ENCODE results near the gene ZBTB43. TPM values are rescaled to one million over a fixed set of nuclear protein-coding genes. Genes with fewer than 3 reads are reported as not detected.
"Not testable (repeated sequence)": the region's sequence is repeated elsewhere in the genome, so short reads cannot be mapped to it uniquely, and the experiment has no call there.

The ZBTB43 gene
- total RNA-seq, 2 experiments from 2014 or later: 21.5 to 21.6 TPM

DNA sequence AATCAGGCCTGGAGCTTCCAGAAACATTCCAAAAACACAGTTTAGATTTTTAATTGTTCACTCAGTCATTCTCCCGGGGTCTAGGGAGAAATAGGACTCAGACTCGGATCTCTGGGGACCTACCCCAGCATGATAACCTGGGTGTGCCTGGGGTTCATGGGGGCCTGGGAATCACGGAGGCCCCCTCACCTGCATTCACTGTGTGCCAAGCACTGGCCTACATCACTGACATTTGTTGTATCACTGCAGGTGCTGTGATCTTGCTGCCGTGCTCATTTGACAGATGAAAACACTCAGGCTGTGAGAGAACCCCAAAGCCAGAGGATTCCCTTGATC lies 22.8 kb upstream of the ZBTB43 start:
- peaks cover 34% of the 10 kb centered on the region for H3K27me3 Mint-ChIP-seq
- no peak overlapping the region for H3K4me3 Mint-ChIP-seq
- H3K9me3 Mint-ChIP-seq: no peaks in the 10 kb centered on the region
- H3K36me3 Mint-ChIP-seq: no peaks in the 10 kb centered on the region
- no peak for DNase-seq
- H3K4me1 Mint-ChIP-seq: no peaks in the 10 kb centered on the region
- H3K27ac Mint-ChIP-seq: no peak overlapping the region

DNA sequence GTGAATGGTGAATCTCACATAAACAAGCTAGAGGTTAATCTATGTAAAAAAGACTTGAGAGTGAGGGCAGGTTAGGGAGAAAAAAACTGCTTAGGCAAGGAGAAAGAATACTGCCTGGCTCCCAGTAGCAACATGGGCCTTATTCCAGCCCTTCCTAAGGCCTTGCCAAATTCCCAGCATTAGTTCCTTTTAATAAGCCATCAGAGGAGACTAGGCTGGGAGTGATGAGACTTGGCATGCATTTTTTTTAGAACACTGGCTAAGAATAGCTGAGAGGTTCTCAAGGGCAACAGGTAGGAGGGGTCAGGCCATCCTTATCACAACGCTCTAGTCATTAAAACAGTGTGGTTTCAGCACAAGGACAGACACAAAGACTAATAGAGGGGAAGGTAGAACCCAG lies 20.9 kb upstream of the ZBTB43 start:
- no peak for DNase-seq
- H3K4me3 Mint-ChIP-seq: no peak overlapping the region
- no peaks in the 10 kb centered on the region for H3K4me1 Mint-ChIP-seq
- H3K27ac Mint-ChIP-seq: no peak overlapping the region
- H3K27me3 Mint-ChIP-seq: peaks cover 35% of the 10 kb centered on the region
- no peaks in the 10 kb centered on the region for H3K36me3 Mint-ChIP-seq
- no peaks in the 10 kb centered on the region for H3K9me3 Mint-ChIP-seq

DNA sequence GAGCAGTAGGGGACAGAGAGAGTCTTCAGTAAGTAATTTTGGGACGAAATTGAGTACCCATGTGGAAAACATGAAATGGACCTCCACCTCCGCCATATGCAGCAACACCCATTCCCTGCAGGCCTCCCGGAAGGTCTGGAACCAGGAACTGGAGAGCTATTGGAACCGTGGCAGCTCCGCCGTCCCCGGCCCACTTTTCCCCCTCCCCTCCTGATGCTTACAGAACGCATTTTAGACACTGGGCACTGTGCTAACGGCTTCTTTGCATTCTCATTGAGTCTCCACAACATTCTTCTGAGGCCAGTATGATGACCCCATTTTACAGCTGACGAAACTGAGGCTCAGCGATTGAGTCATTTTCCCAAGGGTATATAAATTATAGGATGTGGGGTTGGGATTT lies 20.4 kb upstream of the ZBTB43 start:
- Mint-ChIP-seq H3K4me1 (no peaks in the 10 kb centered on the region), H3K9me3 (no peaks in the 10 kb centered on the region), H3K36me3 (no peaks in the 10 kb centered on the region), H3K27me3 (peaks cover 36% of the 10 kb centered on the region), H3K27ac (no peak overlapping the region), H3K4me3 (no peak overlapping the region)
- no peak for DNase-seq

DNA sequence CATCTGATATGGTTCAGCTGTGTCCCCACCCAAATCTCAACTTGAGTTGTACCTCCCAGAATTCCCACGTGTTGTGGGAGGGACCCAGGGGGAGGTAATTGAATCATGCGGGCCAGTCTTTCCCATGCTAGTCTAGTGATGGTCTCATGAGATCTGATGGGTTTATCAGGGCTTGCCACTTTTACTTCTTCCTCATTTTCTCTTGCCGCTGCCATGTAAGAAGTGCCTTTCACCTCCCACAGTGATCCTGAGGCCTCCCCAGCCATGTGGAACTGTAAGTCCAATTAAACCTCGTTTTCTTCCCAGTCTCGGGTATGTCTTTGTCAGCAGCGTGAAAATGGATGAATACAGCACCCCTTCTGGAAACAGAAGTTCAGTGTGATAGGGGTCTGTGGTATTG lies 20.0 kb upstream of the ZBTB43 start:
- H3K27ac Mint-ChIP-seq, H3K36me3 Mint-ChIP-seq, H3K4me3 Mint-ChIP-seq, DNase-seq, H3K9me3 Mint-ChIP-seq, H3K4me1 Mint-ChIP-seq: not testable (repeated sequence)
- peaks cover 37% of the 10 kb centered on the region for H3K27me3 Mint-ChIP-seq

DNA sequence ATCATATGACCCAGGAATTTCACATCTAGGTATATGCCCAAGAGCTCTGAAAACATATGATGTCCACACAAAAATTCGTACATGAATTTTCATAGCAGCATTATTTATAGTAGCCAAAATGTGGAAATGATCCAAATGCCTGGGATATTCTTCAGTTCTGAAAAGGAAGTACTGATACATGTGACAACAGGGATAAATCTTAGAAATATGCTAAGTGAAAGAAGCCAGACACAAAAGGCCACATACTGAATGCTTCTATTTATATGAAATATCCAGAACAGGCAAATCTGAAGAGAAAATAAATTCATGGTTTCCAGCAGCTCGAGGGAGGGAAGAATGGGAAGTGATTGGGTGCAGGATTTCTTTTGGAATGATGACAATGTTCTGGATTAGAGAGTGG lies 16.8 kb upstream of the ZBTB43 start:
- Mint-ChIP-seq H3K36me3 (no peaks in the 10 kb centered on the region), H3K4me1 (no peaks in the 10 kb centered on the region), H3K27me3 (peaks cover 44% of the 10 kb centered on the region), H3K27ac (no peak overlapping the region), H3K4me3 (no peak overlapping the region), H3K9me3 (no peaks in the 10 kb centered on the region)
- no peak for DNase-seq

DNA sequence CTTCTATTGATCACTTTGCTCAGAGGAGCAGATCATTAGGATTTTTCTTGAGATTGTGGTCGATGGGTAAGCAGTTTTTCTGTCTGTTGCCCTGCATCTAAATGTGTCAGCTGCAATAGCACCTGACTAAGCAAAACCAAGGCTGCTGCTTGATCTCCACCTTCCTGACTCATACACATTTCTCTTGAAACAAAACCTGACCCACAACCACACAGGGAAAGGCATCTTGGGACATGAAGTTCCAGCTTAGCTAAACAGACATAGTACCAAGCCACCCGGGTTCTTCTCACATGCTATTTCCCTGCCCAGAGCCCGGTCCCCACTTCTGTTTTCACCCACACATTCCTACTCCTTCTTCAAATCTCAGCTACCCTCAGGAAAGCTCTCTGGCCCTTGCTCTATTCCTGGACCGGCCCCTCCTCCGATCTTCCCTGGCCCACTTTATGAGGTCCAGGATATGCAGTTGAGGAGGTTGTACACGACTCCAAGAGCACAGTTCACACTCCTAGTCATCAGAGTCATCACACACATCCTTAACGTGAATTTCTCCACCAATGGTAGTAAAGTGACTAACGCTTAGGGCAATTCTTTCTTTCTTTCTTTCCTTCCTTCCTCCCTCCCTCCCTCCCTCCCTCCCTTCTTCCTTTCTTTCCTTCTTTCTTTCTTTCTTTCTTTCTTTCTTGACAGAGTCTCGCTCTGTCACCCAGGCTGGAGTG lies 16.0 kb upstream of the ZBTB43 start:
- Mint-ChIP-seq H3K9me3 (no peaks in the 10 kb centered on the region), H3K4me1 (no peaks in the 10 kb centered on the region), H3K27ac (no peak overlapping the region), H3K4me3 (no peak overlapping the region), H3K27me3 (peaks cover 47% of the 10 kb centered on the region), H3K36me3 (no peaks in the 10 kb centered on the region)
- peak; percentile 5 for DNase-seq

DNA sequence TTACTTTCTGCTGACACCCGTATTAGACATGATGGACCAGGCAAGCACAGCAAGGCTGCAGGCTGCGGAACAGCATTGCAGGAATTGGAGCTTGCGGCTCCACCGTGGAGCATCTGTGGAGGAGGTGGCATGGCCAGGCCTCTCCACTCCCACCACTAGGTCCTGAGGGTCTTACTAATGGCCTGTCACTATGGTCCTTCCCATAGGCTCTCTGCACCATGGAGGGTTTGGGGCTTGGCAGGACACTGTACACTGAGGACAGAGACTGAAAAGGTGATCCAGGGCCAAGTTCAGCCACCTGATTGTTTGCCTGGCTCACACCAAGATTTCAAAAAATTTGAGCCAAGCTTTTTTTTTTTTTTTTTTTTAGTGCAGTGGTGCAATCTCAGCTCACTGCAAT lies 14.3 kb upstream of the ZBTB43 start:
- no peak for DNase-seq
- peaks cover 46% of the 10 kb centered on the region for H3K27me3 Mint-ChIP-seq
- H3K4me1 Mint-ChIP-seq: no peaks in the 10 kb centered on the region
- no peaks in the 10 kb centered on the region for H3K36me3 Mint-ChIP-seq
- no peaks in the 10 kb centered on the region for H3K9me3 Mint-ChIP-seq
- no peak overlapping the region for H3K4me3 Mint-ChIP-seq
- H3K27ac Mint-ChIP-seq: no peak overlapping the region

DNA sequence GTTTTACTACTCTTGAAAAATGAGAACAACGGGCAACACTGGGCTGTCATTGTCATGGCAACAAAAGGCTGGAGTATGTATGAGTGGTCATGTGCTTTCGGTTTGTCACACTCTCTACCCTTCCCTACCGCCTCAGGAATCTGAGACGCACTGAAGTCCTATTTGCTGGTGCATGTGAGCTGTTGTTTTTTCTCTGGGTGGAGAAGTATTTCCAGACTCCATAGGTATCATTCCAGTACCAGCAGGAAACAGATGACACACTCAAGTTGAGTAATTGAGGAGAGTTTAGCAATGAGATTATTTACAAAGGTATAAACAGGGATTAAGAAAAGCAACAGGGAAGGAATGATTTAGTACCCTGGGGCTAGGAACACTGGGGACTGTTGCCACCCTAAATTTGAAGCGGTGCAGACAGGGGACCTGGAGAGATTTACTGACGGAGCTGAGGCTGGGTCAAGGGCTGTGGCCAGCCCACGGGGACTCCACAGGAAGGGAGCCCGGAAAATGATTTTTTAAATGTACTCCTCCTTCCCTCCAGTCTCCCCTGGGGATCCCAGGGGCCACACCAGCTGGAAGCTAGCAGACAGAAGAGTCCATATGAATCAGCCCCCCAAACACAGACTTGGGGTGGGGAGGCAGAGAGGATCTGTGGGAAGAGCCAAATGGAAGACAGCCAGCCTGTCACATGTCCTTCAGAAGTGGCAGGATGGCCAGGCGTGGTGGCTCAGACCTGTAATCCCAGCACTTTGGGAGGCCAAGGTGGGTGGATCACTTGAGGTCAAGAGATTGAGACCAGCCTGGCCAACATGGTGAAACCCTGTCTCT lies 13.2 kb upstream of the ZBTB43 start:
- no peak overlapping the region for H3K4me3 Mint-ChIP-seq
- H3K9me3 Mint-ChIP-seq: peaks cover 1% of the 10 kb centered on the region
- no peak for DNase-seq
- no peaks in the 10 kb centered on the region for H3K4me1 Mint-ChIP-seq
- H3K36me3 Mint-ChIP-seq: no peaks in the 10 kb centered on the region
- peaks cover 41% of the 10 kb centered on the region for H3K27me3 Mint-ChIP-seq
- H3K27ac Mint-ChIP-seq: no peak overlapping the region

DNA sequence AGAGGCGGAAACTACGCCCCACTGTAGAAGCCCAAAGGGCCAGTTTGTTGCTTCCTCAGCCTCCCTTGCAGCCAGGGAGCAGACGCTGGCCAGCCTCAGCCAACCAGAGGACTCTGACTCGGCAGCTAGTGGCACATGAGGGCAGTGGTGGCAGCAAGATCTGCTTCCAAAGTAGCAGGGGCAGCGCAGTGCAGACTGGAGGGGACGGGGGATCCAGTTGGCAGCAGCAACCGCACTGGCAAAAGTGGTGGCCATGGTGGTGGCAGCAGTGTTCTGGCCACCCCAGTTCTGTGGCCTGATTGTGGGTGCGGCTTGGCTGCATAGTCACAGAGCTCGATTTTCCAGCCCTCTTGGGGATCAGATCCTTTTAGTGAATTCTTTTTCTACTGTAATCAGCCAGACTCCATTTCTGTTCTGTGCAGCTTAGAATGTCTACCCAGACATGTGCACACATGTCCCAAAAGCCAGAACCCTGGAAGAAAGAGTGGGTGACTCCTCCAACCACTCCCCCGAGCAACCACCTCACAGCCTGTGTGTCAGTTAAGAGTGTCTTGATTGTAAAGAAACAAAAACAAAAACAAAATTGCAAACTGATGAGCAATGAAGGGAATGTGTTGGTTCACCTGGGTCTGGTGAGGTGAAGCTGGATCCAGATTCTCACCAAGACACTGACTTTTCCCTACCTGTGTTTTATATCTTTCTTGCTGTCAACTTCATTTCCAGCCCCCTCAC lies 11.0 kb upstream of the ZBTB43 start:
- peaks cover 1% of the 10 kb centered on the region for H3K9me3 Mint-ChIP-seq
- H3K27me3 Mint-ChIP-seq: peaks cover 26% of the 10 kb centered on the region
- H3K27ac Mint-ChIP-seq: no peak overlapping the region
- DNase-seq: no peak
- no peak overlapping the region for H3K4me3 Mint-ChIP-seq
- no peaks in the 10 kb centered on the region for H3K36me3 Mint-ChIP-seq
- no peaks in the 10 kb centered on the region for H3K4me1 Mint-ChIP-seq

DNA sequence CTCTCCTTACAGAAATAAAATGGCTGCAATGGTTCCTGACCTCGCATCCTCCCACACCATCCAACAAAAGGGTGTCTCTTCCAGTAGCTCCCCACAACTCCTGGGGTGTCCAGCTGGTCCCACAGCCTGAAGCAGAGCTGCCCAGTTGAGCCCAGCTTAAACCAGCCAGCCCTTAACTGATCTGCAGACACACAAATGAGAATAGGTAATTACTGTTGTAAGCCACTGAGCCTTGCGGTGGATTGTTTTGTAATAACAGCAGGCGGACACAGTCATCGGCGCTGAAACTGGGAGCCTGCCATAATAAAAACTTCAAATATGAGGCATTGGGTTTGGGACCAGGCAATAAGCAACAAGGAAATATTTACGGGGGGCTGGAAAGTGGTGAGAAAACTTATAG lies 10.4 kb upstream of the ZBTB43 start:
- Mint-ChIP-seq H3K27me3 (peaks cover 25% of the 10 kb centered on the region), H3K4me3 (no peak overlapping the region), H3K27ac (no peak overlapping the region), H3K36me3 (no peaks in the 10 kb centered on the region), H3K4me1 (no peaks in the 10 kb centered on the region), H3K9me3 (peaks cover 1% of the 10 kb centered on the region)
- no peak for DNase-seq

DNA sequence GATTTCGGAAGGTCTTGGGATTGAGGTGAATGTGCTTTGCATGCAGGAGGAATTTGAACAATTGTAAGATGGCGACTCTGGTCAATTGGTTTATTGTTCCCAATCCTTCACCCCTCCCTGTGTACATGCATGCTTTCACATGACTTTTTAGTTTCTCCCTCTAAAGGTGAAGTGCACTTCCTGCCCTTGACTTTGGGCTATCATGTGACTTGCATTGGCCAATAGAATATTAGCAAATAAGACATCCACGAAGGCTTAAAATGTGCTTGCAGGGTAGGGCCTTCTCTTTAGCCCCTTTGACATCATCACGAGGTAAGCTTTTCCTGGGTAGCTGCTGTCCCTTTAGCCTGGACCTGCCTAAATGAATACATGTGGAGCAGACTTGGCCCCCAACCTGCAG lies 8.1 kb upstream of the ZBTB43 start:
- no peak overlapping the region for H3K4me3 Mint-ChIP-seq
- no peak for DNase-seq
- H3K4me1 Mint-ChIP-seq: no peaks in the 10 kb centered on the region
- no peaks in the 10 kb centered on the region for H3K36me3 Mint-ChIP-seq
- H3K9me3 Mint-ChIP-seq: peaks cover 1% of the 10 kb centered on the region
- H3K27me3 Mint-ChIP-seq: peaks cover 12% of the 10 kb centered on the region
- no peak overlapping the region for H3K27ac Mint-ChIP-seq

DNA sequence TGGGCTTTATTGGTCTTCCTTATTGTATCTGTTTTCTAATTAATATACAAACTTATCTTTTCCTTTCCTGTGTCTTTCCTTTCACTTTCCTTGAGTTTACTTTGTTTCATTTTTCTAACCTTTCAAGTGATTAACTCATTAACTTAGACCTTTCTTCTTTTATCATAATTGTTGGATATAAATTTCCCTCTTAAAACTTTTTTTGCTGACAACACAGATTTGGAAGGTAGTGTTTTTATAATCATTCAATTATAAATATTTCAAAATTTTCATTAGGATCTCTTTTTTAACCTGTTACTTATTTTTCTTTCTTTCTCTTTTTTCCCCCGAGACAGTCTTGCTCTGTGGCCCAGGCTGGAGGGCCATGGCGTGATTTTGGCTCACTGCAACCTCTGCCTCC lies 6.9 kb upstream of the ZBTB43 start:
- Mint-ChIP-seq H3K36me3 (no peaks in the 10 kb centered on the region), H3K4me3 (no peak overlapping the region), H3K27ac (no peak overlapping the region)

DNA sequence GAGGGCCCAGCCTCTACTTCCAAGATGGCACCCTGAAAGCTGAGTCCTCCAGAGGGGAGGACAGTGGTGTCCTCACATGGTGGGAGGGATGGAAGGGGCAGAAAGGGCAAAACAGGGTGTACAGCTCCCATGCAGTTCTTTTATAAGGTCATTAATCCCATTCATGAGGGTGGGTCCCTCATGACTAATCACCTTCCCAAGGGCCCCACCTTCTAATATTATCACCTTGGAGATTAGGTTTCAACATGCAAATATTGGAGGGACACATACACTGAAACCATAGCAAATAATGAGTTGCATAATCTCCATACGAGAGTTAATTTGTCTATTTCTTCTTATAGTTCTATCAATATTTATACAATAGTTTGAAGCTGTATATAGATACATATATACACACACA lies 5.8 kb upstream of the ZBTB43 start:
- Mint-ChIP-seq H3K4me1 (no peaks in the 10 kb centered on the region), H3K9me3 (peaks cover 3% of the 10 kb centered on the region), H3K4me3 (no peak overlapping the region), H3K36me3 (no peaks in the 10 kb centered on the region), H3K27ac (no peak overlapping the region), H3K27me3 (no peaks in the 10 kb centered on the region)
- no peak for DNase-seq

More for the DNA sequence above, 6.9 kb upstream of the ZBTB43 start:
- DNase-seq: no peak
- Mint-ChIP-seq H3K9me3 (peaks cover 1% of the 10 kb centered on the region), H3K4me1 (no peaks in the 10 kb centered on the region), H3K27me3 (peaks cover 4% of the 10 kb centered on the region)

DNA sequence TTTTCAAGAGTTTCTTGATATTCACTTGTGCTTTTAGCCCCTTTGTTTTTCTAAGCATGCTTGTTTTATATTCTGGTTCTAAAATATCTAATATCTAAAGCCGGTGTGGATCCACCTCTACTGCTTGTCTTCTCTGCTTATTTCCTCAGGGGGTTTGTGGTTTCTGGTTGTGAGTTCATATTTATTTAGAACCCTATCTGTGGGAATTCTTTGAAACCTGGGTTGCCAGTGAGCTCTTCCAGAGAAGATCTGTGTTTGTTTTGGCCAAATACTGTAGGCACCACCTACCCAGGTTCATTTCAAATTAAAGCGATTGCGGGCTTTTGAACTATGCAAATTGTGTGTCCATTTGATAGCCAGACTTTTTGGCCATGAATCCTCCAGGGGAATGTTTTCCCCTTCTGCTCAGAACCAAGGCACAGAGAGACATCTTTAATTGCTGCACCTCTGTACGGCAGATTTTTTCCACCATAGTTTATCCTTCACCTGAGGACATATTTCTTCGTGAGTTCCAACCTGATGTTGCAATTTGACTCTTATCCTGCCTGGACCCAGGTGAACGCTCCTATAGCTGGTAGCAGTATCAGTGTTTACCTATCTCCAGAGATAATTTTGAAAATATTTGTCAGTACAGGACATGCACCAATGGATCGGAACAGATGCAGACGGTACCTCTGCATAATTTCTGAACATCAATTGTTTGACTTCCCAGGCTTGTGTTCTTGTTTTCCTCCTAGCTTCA lies 2.4 kb upstream of the ZBTB43 start:
- Mint-ChIP-seq H3K27me3 (no peaks in the 10 kb centered on the region), H3K4me3 (no peak overlapping the region), H3K9me3 (peaks cover 3% of the 10 kb centered on the region), H3K36me3 (peaks cover 5% of the 10 kb centered on the region), H3K4me1 (peaks cover 22% of the 10 kb centered on the region), H3K27ac (no peak overlapping the region)
- DNase-seq: no peak

DNA sequence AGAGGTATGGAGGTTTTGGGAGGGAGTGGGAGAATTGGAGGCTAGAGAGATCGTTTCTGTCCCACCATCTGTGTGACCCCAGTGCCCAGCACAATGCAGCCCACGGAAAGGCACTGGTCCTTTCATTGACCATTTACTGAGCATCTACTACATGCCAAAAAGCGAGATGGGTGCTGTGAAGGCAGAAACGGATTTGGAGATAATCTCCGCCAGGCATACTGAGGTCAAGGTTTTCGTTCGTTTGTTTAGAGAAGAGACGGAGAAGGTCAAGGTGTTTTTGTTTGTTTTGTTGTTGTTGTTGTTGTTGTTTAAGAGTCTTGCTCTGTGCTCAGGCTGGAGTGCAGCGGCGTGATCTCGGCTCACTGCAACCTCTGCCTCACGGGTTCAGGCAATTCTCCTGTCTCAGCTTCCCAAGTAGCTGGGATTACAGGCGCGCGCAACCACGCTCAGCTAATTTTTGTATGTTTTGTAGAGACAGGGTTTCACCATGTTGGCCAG lies 593 bp upstream of the ZBTB43 start:
- peaks cover 3% of the 10 kb centered on the region for H3K9me3 Mint-ChIP-seq
- H3K4me1 Mint-ChIP-seq: peaks cover 27% of the 10 kb centered on the region
- H3K36me3 Mint-ChIP-seq: peaks cover 5% of the 10 kb centered on the region
- no peak for DNase-seq
- peak overlapping the region; percentile 94 for H3K27ac Mint-ChIP-seq
- peak overlapping the region; percentile 99 for H3K4me3 Mint-ChIP-seq
- no peaks in the 10 kb centered on the region for H3K27me3 Mint-ChIP-seq

Measured in activated naive CD8-positive, alpha-beta T cell treated with anti-CD3 and anti-CD28 coated beads for 36 hours (primary cell).